HG03432 (cell line): ENCODE data around the gene ZNF207.
A peak's percentile ranks its signal among the peaks of the same experiment; 100 is the strongest.
"Not testable (repeated sequence)": the region's sequence is repeated elsewhere in the genome, so short reads cannot be mapped to it uniquely, and the experiment has no call there.

Experiments
- ATAC-seq: cut with Tn5 transposase; IDR thresholded peaks from one replicate; pipeline ENCODE4 v1.9.1; 2021; ENCODE audit warnings: mild to moderate bottlenecking, moderate library complexity; ENCODE audit not compliant: unreplicated experiment

The ZNF207 gene

GRCh38 chr17:32349854-32350665 lies at the start of gene ZNF207:
ZNF207 (plus strand) TSS chr17:32350157; CDS start chr17:32350286, 129 bp downstream.
- ATAC-seq = peak; percentile 85

DNA sequence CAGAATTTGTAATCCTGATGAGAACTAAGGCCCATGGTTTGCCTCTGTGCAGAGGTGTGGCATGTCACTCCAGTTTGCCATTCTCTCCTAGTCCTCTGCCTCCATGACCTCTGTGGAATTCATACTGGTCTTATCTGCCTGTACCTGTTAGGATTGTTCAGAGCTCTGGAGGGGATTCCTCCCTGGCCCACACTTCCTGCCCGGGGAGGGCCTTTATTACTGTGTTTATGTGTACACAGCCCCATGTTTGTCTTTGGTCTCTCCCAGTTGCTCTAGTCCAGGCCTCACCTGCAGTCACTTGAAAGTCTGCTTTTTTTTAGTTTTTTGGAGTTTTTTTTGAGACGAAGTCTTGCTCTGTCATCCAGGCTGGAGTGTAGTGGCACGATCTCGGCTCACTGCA lies 47.9 kb upstream of the ZNF207 start:
- no peak for ATAC-seq

- no peak for ATAC-seq
These were observed 46.9 kb upstream of the ZNF207 start for GRCh38 chr17:32302860-32303649.

- no peak for ATAC-seq
These were observed 46.1 kb upstream of the ZNF207 start for GRCh38 chr17:32303781-32304288.

GRCh38 chr17:32305049-32305448 lies 44.9 kb upstream of the ZNF207 start:
- ATAC-seq = no peak

DNA sequence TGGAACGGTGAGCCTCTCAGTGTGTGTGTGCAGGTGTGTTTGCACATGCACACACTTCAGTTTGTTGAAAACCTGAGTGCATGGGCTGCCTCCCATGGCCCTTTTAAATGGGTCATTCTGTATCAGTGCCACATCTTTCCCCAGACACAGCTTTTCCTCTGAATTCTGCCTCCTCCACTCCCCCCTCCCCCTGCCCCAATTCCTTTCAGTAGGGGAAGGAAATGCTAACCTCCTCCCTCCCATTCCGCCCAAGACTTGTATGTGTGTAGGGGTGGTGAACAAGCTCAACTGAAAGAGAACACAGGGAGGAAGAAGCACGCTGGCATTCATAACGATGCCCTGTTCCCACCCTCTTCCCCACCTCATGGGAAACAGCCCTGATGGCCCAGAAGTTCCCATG lies 42.3 kb upstream of the ZNF207 start:
- no peak for ATAC-seq

GRCh38 chr17:32311028-32311536 lies 38.9 kb upstream of the ZNF207 start:
- ATAC-seq = no peak

DNA sequence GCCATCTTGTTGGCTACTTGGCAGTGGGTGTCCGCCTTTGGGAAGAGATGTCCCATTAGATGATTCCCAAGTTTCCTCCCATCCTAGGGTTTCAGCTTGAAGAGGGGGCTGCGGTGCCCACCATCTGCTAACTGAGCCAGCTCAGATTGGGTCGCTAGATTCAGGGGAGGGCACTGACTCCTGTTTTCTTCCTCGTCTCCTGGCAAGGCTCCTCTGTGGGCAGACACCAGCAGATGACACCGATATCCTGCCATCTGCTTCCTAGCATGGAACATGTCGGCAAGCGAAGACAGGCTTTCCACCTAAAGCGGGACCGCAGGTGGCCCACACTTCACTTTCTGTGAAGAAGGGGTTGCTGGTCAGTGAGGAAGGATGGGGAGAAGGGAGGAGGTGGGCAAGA lies 35.3 kb upstream of the ZNF207 start:
- no peak for ATAC-seq

- ATAC-seq = no peak
These were observed 34.8 kb upstream of the ZNF207 start for GRCh38 chr17:32315171-32315570.

DNA sequence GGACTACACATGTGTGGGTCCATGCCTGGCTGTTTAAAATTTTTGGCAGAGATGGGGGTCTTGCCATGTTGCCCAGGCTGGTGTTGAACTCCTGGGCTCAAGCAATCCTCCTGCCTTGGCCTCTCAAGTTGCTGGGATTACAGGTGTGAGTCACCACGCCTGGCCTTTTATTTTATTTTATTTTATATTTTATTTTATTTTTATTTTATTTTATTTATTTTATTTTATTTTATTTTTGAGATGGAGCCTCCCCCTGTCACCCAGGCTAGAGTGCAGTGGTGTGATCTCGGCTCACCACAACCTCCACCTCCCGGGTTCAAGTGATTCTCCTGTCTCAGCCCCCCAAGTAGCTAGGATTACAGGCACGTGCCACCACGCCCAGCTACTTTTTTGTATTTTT lies 33.3 kb upstream of the ZNF207 start:
- not testable (repeated sequence) for ATAC-seq

DNA sequence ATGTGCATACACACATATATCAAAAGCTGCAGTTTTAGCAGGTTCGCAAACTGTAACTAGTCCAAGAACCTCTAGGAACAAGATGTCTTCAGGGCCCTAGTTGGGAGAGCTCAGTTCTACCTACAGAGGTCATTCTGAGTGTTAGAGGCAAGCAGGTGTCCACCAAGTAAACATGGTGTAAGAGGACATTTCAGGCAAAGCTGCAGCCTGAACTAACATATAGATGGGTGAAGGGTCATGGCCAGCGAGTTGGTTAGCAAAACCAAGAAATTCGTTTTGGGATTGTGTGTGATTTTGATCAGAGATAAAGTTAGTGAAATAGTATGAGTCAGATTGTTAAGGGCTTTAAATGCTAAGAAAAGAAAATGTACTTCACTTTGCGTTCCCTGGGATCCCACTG lies 32.6 kb upstream of the ZNF207 start:
- ATAC-seq = no peak

DNA sequence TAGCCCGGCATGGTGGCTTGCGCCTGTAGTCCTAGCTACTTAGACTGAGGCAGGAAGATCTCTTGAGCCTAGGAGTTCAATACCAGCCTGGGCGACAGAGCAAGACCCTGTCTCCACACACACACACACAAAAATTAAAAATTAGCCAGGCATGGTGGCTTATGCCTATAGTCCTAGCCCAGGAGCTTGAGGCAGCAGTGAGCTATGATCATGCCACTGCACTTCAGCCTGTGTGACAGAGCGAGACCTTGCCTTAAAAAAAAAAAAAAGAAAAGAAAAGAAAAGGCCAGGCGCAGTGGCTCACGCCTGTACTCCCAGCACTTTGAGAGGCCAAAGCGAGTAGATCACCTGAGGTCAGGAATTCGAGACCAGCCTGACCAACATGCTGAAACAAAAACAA lies 31.9 kb upstream of the ZNF207 start:
- no peak for ATAC-seq

- ATAC-seq = peak; percentile 72
These were observed 30.4 kb upstream of the ZNF207 start for GRCh38 chr17:32319548-32319905.

DNA sequence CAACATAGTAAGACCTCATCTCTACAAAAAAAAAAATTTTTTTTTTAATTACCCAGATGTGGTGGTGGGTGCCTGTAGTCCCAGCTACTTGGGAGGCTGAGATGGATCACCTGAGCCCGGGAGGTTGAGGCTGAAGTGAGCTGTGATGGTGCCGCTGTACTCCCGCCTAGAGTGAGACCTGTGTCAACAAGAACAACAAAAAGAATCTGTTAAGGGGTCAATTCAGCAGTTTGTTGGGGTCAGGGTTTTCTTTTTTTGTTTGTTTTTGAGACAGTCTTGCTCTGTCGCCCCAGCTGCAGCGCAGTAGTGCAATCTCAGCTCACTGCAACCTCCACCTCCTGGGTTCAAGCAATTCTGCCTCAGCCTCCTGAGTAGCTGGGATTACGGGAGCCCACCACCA lies 29.9 kb upstream of the ZNF207 start:
- not testable (repeated sequence) for ATAC-seq

DNA sequence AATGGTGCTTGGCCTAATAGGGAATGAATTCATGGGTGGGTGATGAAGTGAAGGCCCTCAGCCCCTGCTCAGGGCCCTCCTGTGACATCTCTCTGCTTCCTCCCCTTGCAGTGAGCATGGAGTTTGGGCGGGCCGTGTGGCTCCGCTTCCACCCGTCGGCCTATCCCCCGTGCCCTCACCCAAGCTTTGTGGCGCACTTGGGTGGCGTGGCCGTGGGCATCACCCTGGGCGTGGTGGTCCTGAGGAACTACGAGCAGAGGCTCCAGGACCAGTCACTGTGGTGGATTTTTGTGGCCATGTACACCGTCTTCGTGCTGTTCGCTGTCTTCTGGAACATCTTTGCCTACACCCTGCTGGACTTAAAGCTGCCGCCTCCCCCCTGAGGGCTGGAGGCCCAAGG lies 29.1 kb upstream of the ZNF207 start:
- no peak for ATAC-seq

- no peak for ATAC-seq
These were observed 26.9 kb upstream of the ZNF207 start for GRCh38 chr17:32323046-32323445.

DNA sequence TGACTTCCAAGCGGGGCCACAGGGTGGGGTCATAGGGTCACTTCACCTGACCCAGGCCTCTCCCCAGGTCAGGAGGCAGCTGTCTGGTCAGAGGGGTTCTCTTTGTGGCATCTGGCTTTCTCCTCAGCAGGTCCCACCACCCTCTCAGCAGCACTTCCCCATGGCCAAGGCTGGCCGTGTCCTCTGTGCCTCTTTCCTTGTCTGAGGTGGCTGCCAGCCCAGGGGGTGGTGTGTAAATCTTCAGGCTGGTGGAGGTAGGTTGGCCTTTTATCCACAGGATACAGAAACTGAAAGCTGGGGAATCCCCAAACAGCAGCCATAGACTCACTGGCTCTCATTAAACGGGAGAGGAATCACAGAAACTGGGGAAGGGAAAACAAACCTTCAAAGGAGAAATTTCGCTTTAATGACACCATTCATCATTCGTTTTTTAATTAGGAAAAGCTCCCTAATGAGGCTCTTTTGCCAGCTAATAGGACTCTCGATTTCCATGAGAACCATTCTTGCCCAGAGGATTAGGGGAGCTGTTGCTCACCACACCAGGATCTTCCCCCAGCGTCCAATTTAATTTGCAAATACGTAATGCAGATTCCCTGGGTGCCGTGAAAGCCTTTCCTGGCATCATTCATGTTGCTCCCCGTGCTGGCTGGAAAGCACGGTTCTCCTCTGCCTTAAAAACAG lies 26.0 kb upstream of the ZNF207 start:
- no peak for ATAC-seq

DNA sequence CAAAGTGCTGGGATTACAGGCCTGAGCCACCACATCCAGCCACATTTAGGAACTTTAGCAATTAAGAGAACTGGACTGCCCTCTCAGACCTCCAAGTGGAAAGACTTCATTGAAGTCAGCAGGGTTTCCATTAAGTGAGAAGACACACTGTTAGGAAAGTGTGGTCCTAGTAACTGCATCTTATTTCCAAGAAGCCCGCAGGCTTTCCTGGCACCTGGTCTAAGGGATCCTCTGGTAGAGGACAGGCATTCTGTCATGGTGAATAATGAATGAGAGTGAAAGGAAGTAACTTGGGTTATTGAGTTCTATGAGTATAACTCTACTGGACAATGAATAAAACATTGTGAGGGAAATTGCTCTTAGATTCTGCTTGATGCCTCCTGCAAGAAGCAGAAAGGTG lies 22.0 kb upstream of the ZNF207 start:
- ATAC-seq = no peak

GRCh38 chr17:32330147-32330546 lies 19.8 kb upstream of the ZNF207 start:
- no peak for ATAC-seq

DNA sequence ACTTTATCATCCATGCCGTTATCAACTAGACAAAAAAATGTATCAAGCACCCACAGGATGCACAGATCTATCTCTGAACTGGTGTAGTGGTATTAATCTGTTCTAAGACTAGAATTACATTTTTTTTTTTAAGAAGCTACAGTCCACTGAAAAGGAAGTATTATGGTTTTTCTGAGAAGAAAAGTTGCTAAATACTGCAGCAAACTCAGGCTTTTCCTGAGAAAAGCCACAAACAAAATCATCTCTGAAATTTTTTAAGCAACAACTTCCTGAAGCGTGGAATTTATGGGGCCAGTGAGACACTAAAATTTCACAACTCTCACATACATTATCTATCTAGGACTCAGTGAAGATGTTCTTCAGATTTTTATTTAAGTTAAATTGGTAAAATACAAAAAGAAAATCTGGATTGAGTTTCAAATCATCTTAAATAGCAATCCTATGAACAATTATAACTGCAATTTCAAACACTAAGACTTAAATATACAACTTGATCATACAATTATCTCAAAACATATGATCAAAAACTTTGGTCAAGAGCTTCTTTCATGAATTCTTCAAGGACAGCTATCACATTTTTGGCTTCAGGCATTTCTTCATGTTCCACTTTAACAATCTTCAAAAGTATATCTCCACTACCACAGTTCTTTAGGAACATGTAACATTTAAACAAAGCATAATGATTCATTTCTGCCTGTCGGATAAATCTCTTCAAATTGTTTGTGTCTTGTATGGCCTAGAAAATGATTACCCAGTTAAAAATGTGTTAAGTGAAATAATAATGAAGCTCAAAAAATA lies 18.5 kb upstream of the ZNF207 start:
- ATAC-seq = no peak
